ENCODE measurements around the gene GHR. TPM values are rescaled to one million over a fixed set of nuclear protein-coding genes. Genes with fewer than 3 reads are reported as not detected.

Gene GHR
- polyA plus RNA-seq, 1 donor from 2014 or later: 0.31 TPM

- no peak overlapping the region for H2AFZ ChIP-seq (ENCODE audit: low read depth, low read length)
- TF ChIP-seq CTCF (IDR thresholded peaks at IDR 0.05; ENCODE audit: poor library complexity, severe bottlenecking) (no peak), MXI1 (conservative IDR thresholded peaks at IDR 0.05; ENCODE audit: poor library complexity, severe bottlenecking) (no peak), REST (IDR thresholded peaks at IDR 0.05; ENCODE audit: borderline replicate concordance) (no peak), TAF1 (IDR thresholded peaks at IDR 0.05; ENCODE audit: low read depth) (no peak), EP300 (conservative IDR thresholded peaks at IDR 0.05; ENCODE audit: poor library complexity, severe bottlenecking) (no peak), POLR2AphosphoS5 (IDR thresholded peaks at IDR 0.05) (no peak), SMC3 (conservative IDR thresholded peaks at IDR 0.05; ENCODE audit: poor library complexity) (no peak), EZH2 (IDR thresholded peaks at IDR 0.05; ENCODE audit: borderline replicate concordance, insufficient read depth, low read length, poor library complexity, severe bottlenecking) (no peak), RAD21 (conservative IDR thresholded peaks at IDR 0.05) (no peak)
- H3K9me2 ChIP-seq (ENCODE audit: insufficient read depth, low read length): no peaks in the 10 kb centered on the region
- no peak overlapping the region for H3K9ac ChIP-seq (ENCODE audit: low read length)
- H3K4me2 ChIP-seq (ENCODE audit: low read length): no peak overlapping the region
- H3K9me3 ChIP-seq (ENCODE audit: low read length): no peaks in the 10 kb centered on the region
- H3K36me3 ChIP-seq (ENCODE audit: insufficient read depth, low read length): no peaks in the 10 kb centered on the region
- no peaks in the 10 kb centered on the region for H3K27me3 ChIP-seq (ENCODE audit: insufficient read depth, low read depth, low read length)
- no peak overlapping the region for H3K4me3 ChIP-seq (ENCODE audit: low read length)
- H3F3A ChIP-seq (ENCODE audit: insufficient read depth, low read length, poor library complexity, severe bottlenecking): no peaks in the 10 kb centered on the region
- no peaks in the 10 kb centered on the region for H4K20me1 ChIP-seq (ENCODE audit: insufficient read depth)
- no peaks in the 10 kb centered on the region for H3K79me2 ChIP-seq (replicated peaks; ENCODE audit: insufficient read depth, low read length)
- H3K27ac ChIP-seq (ENCODE audit: low read length): no peak overlapping the region
Measured at GRCh38 chr5:42640835-42641234, 217.6 kb downstream of the GHR start.

- Histone ChIP-seq H3K36me3 (ENCODE audit: insufficient read depth, low read length) (no peaks in the 10 kb centered on the region), H3K79me2 (replicated peaks; ENCODE audit: insufficient read depth, low read length) (no peaks in the 10 kb centered on the region), H3K9me2 (ENCODE audit: insufficient read depth, low read length) (no peaks in the 10 kb centered on the region), H3F3A (ENCODE audit: insufficient read depth, low read length, poor library complexity, severe bottlenecking) (no peaks in the 10 kb centered on the region), H3K9me3 (ENCODE audit: low read length) (no peaks in the 10 kb centered on the region), H2AFZ (ENCODE audit: low read depth, low read length) (no peak overlapping the region), H4K20me1 (ENCODE audit: insufficient read depth) (no peaks in the 10 kb centered on the region), H3K9ac (ENCODE audit: low read length) (no peak overlapping the region), H3K4me3 (ENCODE audit: low read length) (no peak overlapping the region), H3K27ac (ENCODE audit: low read length) (no peak overlapping the region), H3K4me2 (ENCODE audit: low read length) (no peak overlapping the region), H3K27me3 (ENCODE audit: insufficient read depth, low read depth, low read length) (no peaks in the 10 kb centered on the region)
- TF ChIP-seq MXI1 (conservative IDR thresholded peaks at IDR 0.05; ENCODE audit: poor library complexity, severe bottlenecking) (no peak), CTCF (IDR thresholded peaks at IDR 0.05; ENCODE audit: poor library complexity, severe bottlenecking) (no peak), REST (IDR thresholded peaks at IDR 0.05; ENCODE audit: borderline replicate concordance) (no peak), TAF1 (IDR thresholded peaks at IDR 0.05; ENCODE audit: low read depth) (no peak), POLR2AphosphoS5 (IDR thresholded peaks at IDR 0.05) (no peak), SMC3 (conservative IDR thresholded peaks at IDR 0.05; ENCODE audit: poor library complexity) (no peak), RAD21 (conservative IDR thresholded peaks at IDR 0.05) (no peak), EZH2 (IDR thresholded peaks at IDR 0.05; ENCODE audit: borderline replicate concordance, insufficient read depth, low read length, poor library complexity, severe bottlenecking) (no peak), EP300 (conservative IDR thresholded peaks at IDR 0.05; ENCODE audit: poor library complexity, severe bottlenecking) (no peak)
Measured at GRCh38 chr5:42641336-42642005, 218.2 kb downstream of the GHR start.

All from neural cell (in vitro differentiated cells).